Sciatic nerve (tissue), 2 donors: ENCODE data around the gene MYMK. TPM values are rescaled to one million over a fixed set of nuclear protein-coding genes. Genes with fewer than 3 reads are reported as not detected.

ENCODE experiments used
- ATAC-seq: fragments of 200-7000 bp; cut with Tn5 transposase; one replicate; pipeline ENCODE4 v1.9.1; 2020; ENCODE audit warnings: mild to moderate bottlenecking, moderate library complexity
- DNase-seq: peaks from one replicate; pipeline ENCODE4 v3.0.0-alpha.2; 2020; ENCODE audit warnings: low spot score
- intact Hi-C: fragments of 100-400 bp; cut with DNase I; formaldehyde crosslinking; loops from one replicate; pipeline ENCODE4 v1.14.2; 2022
- total RNA-seq: library from RNA; stranded (reverse); fragmentation: NEBNext Ultra II Directional; extraction: Animal tissue kit (Norgen Biotek cat#: 25700); gene quantifications from one replicate; pipeline ENCODE4 v1.2.1, GENCODE V29; 2021
- donor health status: DM: no; HTN: no; CAD: no.
- donor health status: DM: no; HTN: no; CAD: no.

The MYMK gene
- total RNA-seq, 1 donor from 2014 or later, result not detected

GRCh38 chr9:133525677-133526076, 918 bp upstream of the MYMK start:
- no peak for DNase-seq
- intact Hi-C loops, result no loop called here
- peak; percentile 42 for ATAC-seq

- DNase-seq (no peak), ATAC-seq (no peak)
- intact Hi-C loops, result no loop called here
These were observed 613 bp downstream of the MYMK start for GRCh38 chr9:133524146-133524545.

- ATAC-seq (no peak), DNase-seq (no peak)
- intact Hi-C loops, result no loop called here
These were observed 1.7 kb downstream of the MYMK start for GRCh38 chr9:133523106-133523505.

- DNase-seq, result no peak
- intact Hi-C loops, result loop anchor here (1.0 kb wide), 1 partner anchor 36 kb away; no protein-coding TSS in a partner anchor
- no peak for ATAC-seq
These were observed 2.5 kb downstream of the MYMK start for GRCh38 chr9:133522073-133522910.

- ATAC-seq, result no peak
These were observed 3.4 kb downstream of the MYMK start for GRCh38 chr9:133521122-133522072.

GRCh38 chr9:133520121-133520835, 4.5 kb downstream of the MYMK start:
- no peak for DNase-seq
- intact Hi-C loops, result no loop called here
- ATAC-seq, result no peak

More at GRCh38 chr9:133521122-133522072, 3.4 kb downstream of the MYMK start:
- DNase-seq, result no peak
- intact Hi-C loops, result loop anchor here (1.0 kb wide), 1 partner anchor 35 kb away; no protein-coding TSS in a partner anchor

- no peak for DNase-seq
- ATAC-seq, result no peak
- intact Hi-C loops, result no loop called here
These were observed 5.1 kb downstream of the MYMK start for GRCh38 chr9:133519693-133520092.

GRCh38 chr9:133518706-133519449, 5.9 kb downstream of the MYMK start:
- DNase-seq (no peak), ATAC-seq (no peak)
- intact Hi-C loops, result no loop called here

- ATAC-seq, result no peak
- intact Hi-C loops, result no loop called here
- no peak for DNase-seq
These were observed 6.6 kb downstream of the MYMK start for GRCh38 chr9:133518200-133518599.

- DNase-seq (no peak), ATAC-seq (no peak)
- intact Hi-C loops, result no loop called here
These were observed 7.0 kb downstream of the MYMK start for GRCh38 chr9:133517711-133518110.

GRCh38 chr9:133516961-133517350, 7.8 kb downstream of the MYMK start:
- intact Hi-C loops, result no loop called here
- no peak for ATAC-seq
- DNase-seq, result no peak

- intact Hi-C loops, result no loop called here
- ATAC-seq, result no peak
- no peak for DNase-seq
These were observed 8.4 kb downstream of the MYMK start for GRCh38 chr9:133516256-133516960.

- intact Hi-C loops, result no loop called here
- ATAC-seq, result no peak
- DNase-seq, result no peak
These were observed 9.0 kb downstream of the MYMK start for GRCh38 chr9:133515615-133516255.

- ATAC-seq (no peak), DNase-seq (no peak)
- intact Hi-C loops, result no loop called here
These were observed 9.5 kb downstream of the MYMK start for GRCh38 chr9:133515240-133515610.

- intact Hi-C loops, result no loop called here
- no peak for DNase-seq
- peak; percentile 83 for ATAC-seq
These were observed 10.1 kb downstream of the MYMK start for GRCh38 chr9:133514460-133515239.

GRCh38 chr9:133513214-133514100, 11.3 kb downstream of the MYMK start:
- intact Hi-C loops, result no loop called here
- DNase-seq (no peak), ATAC-seq (no peak)
